Endothelial cell of umbilical vein (primary cell): ENCODE data around the gene LSM11. TPM values are rescaled to one million over a fixed set of nuclear protein-coding genes. Genes with fewer than 3 reads are reported as not detected.

Experiments used
- BruUV-seq: library from RNA; stranded (reverse); fragments of 400-500 nt; replicated peaks from 2 replicates; lab custom pipeline; 2021; lab: Mats Ljungman, UMichigan
- CTCF ChIA-PET: fragments of 300-600, 350-600 bp; sonication (Branson Sonifier 250); formaldehyde crosslinking; loops from one replicate; lab custom pipeline; 2021; ENCODE audit warnings: antibody characterized with exemption, inconsistent platforms; lab: Charles Lee
- POLR2A ChIA-PET: fragments of 300-600, 350-600 bp; sonication (Branson Sonifier 250); formaldehyde crosslinking; loops from one replicate; lab custom pipeline; 2021; ENCODE audit warnings: antibody characterized with exemption, inconsistent platforms; lab: Charles Lee
- DNase-seq: peaks from one replicate; pipeline ENCODE4 v3.0.0-alpha.2; 2011; ENCODE audit warnings: low read depth, low spot score
- FAIRE-seq: peaks from 2 replicates; lab custom pipeline; 2011; peaks lifted over from hg19 to GRCh38; lab: Jason Lieb, UNC
- H2AFZ ChIP-seq: 2 replicates; pipeline ENCODE4 v1.6.0; 2012; ENCODE audit warnings: low read depth, low read length, control low read depth, inconsistent platforms
- H3K27ac ChIP-seq: 2 replicates; pipeline ENCODE4 v1.5.1; 2011; ENCODE audit warnings: low read depth, mild to moderate bottlenecking, control low read depth, low read length, moderate library complexity; ENCODE audit not compliant: insufficient read depth
- H3K27me3 ChIP-seq, 2 experiments: 2 replicates each; pipeline versions ENCODE4 v1.6.0 to v1.6.1; 2011; ENCODE audit warnings: low read length in 2 of 2, mixed read lengths in 1 of 2; ENCODE audit not compliant: control insufficient read depth in 2 of 2, insufficient read depth in 2 of 2
- H3K36me3 ChIP-seq, 2 experiments: 2 replicates in 1 of 2; 3 replicates in 1 of 2; pipeline ENCODE4 v1.5.1; 2011; ENCODE audit warnings: low read length in 2 of 2, mild to moderate bottlenecking in 1 of 2, moderate library complexity in 1 of 2; ENCODE audit not compliant: control insufficient read depth in 2 of 2, insufficient read depth in 2 of 2; ENCODE audit errors: extremely low read depth in 1 of 2
- H3K4me1 ChIP-seq: 3 replicates; pipeline ENCODE4 v1.5.1; 2011; ENCODE audit warnings: mild to moderate bottlenecking, low read length; ENCODE audit not compliant: control insufficient read depth, insufficient read depth; ENCODE audit errors: extremely low read depth
- H3K4me2 ChIP-seq: 2 replicates; pipeline ENCODE4 v1.6.1; 2011; ENCODE audit warnings: low read length, control low read depth, mixed read lengths; ENCODE audit not compliant: insufficient read depth
- H3K4me3 ChIP-seq, 3 experiments: fragments of 200-600 bp in 1 of 3; sonication (generic), shearing (Covaris generic) in 1 of 3; replicated peaks in 1 of 3; 2 replicates each; pipeline ENCODE4 v1.5.1; 2011 to 2016; ENCODE audit warnings: control low read depth in 3 of 3, low read length in 3 of 3, mild to moderate bottlenecking in 2 of 3, inconsistent platforms in 1 of 3, low read depth in 1 of 3, moderate library complexity in 1 of 3; ENCODE audit not compliant: insufficient read depth in 1 of 3
- H3K79me2 ChIP-seq: 2 replicates; pipeline ENCODE4 v1.6.0; 2012; ENCODE audit warnings: low read length, inconsistent platforms; ENCODE audit not compliant: control insufficient read depth, insufficient read depth
- H3K9ac ChIP-seq: replicated peaks from 2 replicates; pipeline ENCODE3; 2011; ENCODE audit warnings: low read length, control low read depth; ENCODE audit not compliant: insufficient read depth; ENCODE audit errors: extremely low read depth
- H3K9me1 ChIP-seq: replicated peaks from 3 replicates; pipeline ENCODE4 v1.6.0; 2011; ENCODE audit warnings: mild to moderate bottlenecking, low read length; ENCODE audit not compliant: control insufficient read depth, insufficient read depth; ENCODE audit errors: extremely low read depth
- H3K9me3 ChIP-seq: replicated peaks from 2 replicates; pipeline ENCODE4 v1.5.1; 2012; ENCODE audit warnings: low read length, inconsistent platforms; ENCODE audit not compliant: control insufficient read depth, insufficient read depth
- H4K20me1 ChIP-seq: replicated peaks from 2 replicates; pipeline ENCODE3; 2011; ENCODE audit warnings: mild to moderate bottlenecking, low read length; ENCODE audit not compliant: control insufficient read depth, insufficient read depth; ENCODE audit errors: extremely low read depth
- CTCF ChIP-seq, 2 donors: IDR thresholded peaks; 1 replicate in 1 of 2; 2 replicates in 1 of 2; pipeline ENCODE4 v1.5.1; 2011; ENCODE audit warnings: low read length in 2 of 2, mild to moderate bottlenecking in 2 of 2, moderate library complexity in 2 of 2, control low read depth in 1 of 2, inconsistent platforms in 1 of 2, low read depth in 1 of 2; ENCODE audit not compliant: insufficient read depth in 1 of 2; ENCODE audit errors: extremely low read depth in 1 of 2
- EZH2 ChIP-seq: IDR thresholded peaks from 2 replicates; pipeline ENCODE4 v1.6.1; 2012; ENCODE audit warnings: borderline replicate concordance, low read depth, mild to moderate bottlenecking, moderate library complexity, low read length, inconsistent platforms; ENCODE audit not compliant: severe bottlenecking
- FOS ChIP-seq: IDR thresholded peaks from 2 replicates; pipeline ENCODE4 v1.6.1; 2011; ENCODE audit warnings: mild to moderate bottlenecking, low read length, moderate library complexity, borderline replicate concordance; ENCODE audit not compliant: insufficient read depth
- GATA2 ChIP-seq: IDR thresholded peaks from 2 replicates; pipeline ENCODE4 v1.7.0; 2011; ENCODE audit warnings: low read depth, mild to moderate bottlenecking, moderate library complexity, mixed read lengths, low read length; ENCODE audit not compliant: insufficient read length, insufficient read depth
- JUN ChIP-seq: IDR thresholded peaks from 2 replicates; pipeline ENCODE4 v1.6.1; 2011; ENCODE audit warnings: borderline replicate concordance, low read depth; ENCODE audit not compliant: insufficient read length, insufficient read depth
- MYC ChIP-seq: IDR thresholded peaks from one replicate; pipeline ENCODE4 v1.6.1; 2011; ENCODE audit warnings: mild to moderate bottlenecking, low read depth, low read length
- POLR2A ChIP-seq: IDR thresholded peaks from 2 replicates; pipeline ENCODE4 v1.6.1; 2012; ENCODE audit warnings: low read depth, mild to moderate bottlenecking, control low read depth, low read length
- POLR2AphosphoS5 ChIP-seq: IDR thresholded peaks from 2 replicates; pipeline ENCODE4 v1.6.1; 2012; ENCODE audit warnings: low read depth, mild to moderate bottlenecking, control low read depth, low read length, moderate library complexity; ENCODE audit not compliant: insufficient read depth
- dilution Hi-C: fragments of 300-500 bp; cut with MboI; formaldehyde crosslinking; loops from one replicate; pipeline ENCODE4 v1.15.0; 2019; ENCODE audit warnings: low sequenced_read_pairs; ENCODE audit not compliant: extremely low pct_ligation_motif_present
- intact Hi-C: fragments of 100-400 bp; cut with micrococcal nuclease; formaldehyde crosslinking; loops from one replicate; pipeline ENCODE4 v1.10.0; 2022
- polyA plus RNA-seq, 4 experiments: library from polyadenylated mRNA; depleted of rRNA in 3 of 4; stranded (reverse) in 3 of 4; unstranded in 1 of 4; fragments of >200 nt; gene quantifications; 2 replicates each; pipeline versions ENCODE4 v1.2.1 to v1.2.3, GENCODE V29; 2011 to 2012; ENCODE audit warnings: missing spikeins in 1 of 4
- total RNA-seq: library from RNA; stranded (reverse); gene quantifications from 2 replicates; pipeline ENCODE4 v1.2.3, GENCODE V29; 2021
- TF ChIP-seq, protein P1 (sequence below): IDR thresholded peaks from 2 replicates; pipeline ENCODE4 v1.6.1; 2011; ENCODE audit not compliant: insufficient read depth, insufficient read length

Gene LSM11
- total and polyA plus RNA-seq, 2 donors (not counting 3 experiments of a cell fraction or from before 2014, with no cell fraction given) = 3.5 to 7.3 TPM

DNA sequence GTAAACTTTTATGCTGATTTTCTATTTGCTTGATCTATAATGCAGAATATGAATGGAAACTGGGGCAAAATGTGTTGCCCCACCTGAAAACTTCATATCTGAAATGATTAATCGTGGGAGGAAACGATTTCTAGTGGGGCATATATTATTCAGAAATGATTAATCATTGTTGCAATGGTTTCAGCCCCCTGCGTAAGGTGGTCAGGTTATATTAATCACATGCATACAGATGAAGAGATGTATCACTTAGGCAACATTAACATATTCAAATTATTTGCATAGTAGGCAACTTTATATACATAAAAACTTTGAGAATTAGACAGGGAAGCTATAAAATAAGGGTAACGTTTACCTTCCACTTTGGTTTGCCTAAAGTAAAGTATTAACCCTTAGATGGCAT, 49.8 kb downstream of the LSM11 start:
- Histone ChIP-seq H3K36me3 (peaks cover 7 to 14% of the 10 kb centered on the region in 2 experiments), H3K9me1 (no peaks in the 10 kb centered on the region), H3K9me3 (no peaks in the 10 kb centered on the region), H3K4me1 (no peaks in the 10 kb centered on the region), H4K20me1 (no peaks in the 10 kb centered on the region), H3K27ac (no peak overlapping the region), H2AFZ (no peak overlapping the region), H3K4me3 (no peak overlapping the region), H3K27me3 (no peaks in the 10 kb centered on the region), H3K9ac (no peak overlapping the region), H3K79me2 (no peaks in the 10 kb centered on the region), H3K4me2 (no peak overlapping the region)
- TF ChIP-seq GATA2 (no peak), FOS (no peak), JUN (no peak), CTCF (IDR thresholded peaks at IDR 0.05; ENCODE audit: extremely low read depth in 1 of 2, insufficient read depth in 1 of 2, low read depth in 1 of 2, low read length in 2 of 2) (no peak), EZH2 (no peak), MYC (no peak), POLR2AphosphoS5 (no peak), POLR2A (no peak)
- TF ChIP-seq, protein P1, sequence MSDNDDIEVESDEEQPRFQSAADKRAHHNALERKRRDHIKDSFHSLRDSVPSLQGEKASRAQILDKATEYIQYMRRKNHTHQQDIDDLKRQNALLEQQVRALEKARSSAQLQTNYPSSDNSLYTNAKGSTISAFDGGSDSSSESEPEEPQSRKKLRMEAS = no peak
- ChIA-PET POLR2A (interaction anchor here (1.7 kb wide), 1 partner anchor 14 kb away, joined by 5 read pairs; no protein-coding TSS in a partner anchor), CTCF (interaction anchor here (0.7 to 1.7 kb wide), 2 partner anchors 11 to 201 kb away, joined by 3 read pairs; no protein-coding TSS in a partner anchor)
- DNase-seq (no peak), FAIRE-seq (no peak)
- dilution Hi-C loops (no loop called here), intact Hi-C loops (no loop called here)
- BruUV-seq = no TSS peak
